ENCODE results near the gene IL22RA2. TPM values are rescaled to one million over a fixed set of nuclear protein-coding genes. Genes with fewer than 3 reads are reported as not detected.

Gene IL22RA2
- total RNA-seq, 1 experiment from 2014 or later: not detected

- no peak overlapping the region for H2BK20ac ChIP-seq (ENCODE audit: low read depth, low read length, poor library complexity, severe bottlenecking)
- no peak overlapping the region for H4K8ac ChIP-seq (replicated peaks; ENCODE audit: insufficient read length, low read depth, low read length)
- H2AK5ac ChIP-seq (ENCODE audit: insufficient read length, low read length): no peak overlapping the region
- H2BK120ac ChIP-seq (ENCODE audit: low read depth, low read length, poor library complexity, severe bottlenecking): no peak overlapping the region
- H2BK15ac ChIP-seq (ENCODE audit: low read depth, low read length): no peak overlapping the region
- H2BK12ac ChIP-seq (ENCODE audit: insufficient read length, low read depth, low read length): no peak overlapping the region
- H3K27me3 Mint-ChIP-seq (ENCODE audit: low read depth): peaks cover 2% of the 10 kb centered on the region; the same call in 1 of the 2 replicates
- H3K27ac ChIP-seq (ENCODE audit: insufficient read length, low read depth, low read length): no peak overlapping the region
- H3K9me3 ChIP-seq (ENCODE audit: control insufficient read depth, low read depth, low read length): peaks cover 6% of the 10 kb centered on the region
- H3T11ph ChIP-seq (ENCODE audit: low read length): no peak overlapping the region
- no CpG with 5 or more reads among the region's 2 CpGs for WGBS (ENCODE audit: extremely low coverage, insufficient read length, low lambda C conversion rate)
- no peaks in the 10 kb centered on the region for H3K27me3 ChIP-seq (ENCODE audit: insufficient read depth, low read length)
- TF ChIP-seq CTCF (conservative IDR thresholded peaks at IDR 0.05): no peak
- peaks cover 3 to 13% (median 4%) of the 10 kb centered on the region in 3 experiments; a peak in 6 of 7 replicates for H3K36me3 Mint-ChIP-seq (ENCODE audit: insufficient read depth in 1 of 3, low read depth in 3 of 3)
- no peaks in the 10 kb centered on the region for H3K4me1 ChIP-seq (ENCODE audit: insufficient read depth, low read length)
- DNase-seq: no peak
- no peaks in the 10 kb centered on the region for H3K23me2 ChIP-seq (ENCODE audit: insufficient read length, low read depth, low read length, poor library complexity, severe bottlenecking)
- no peaks in the 10 kb centered on the region for H3K79me2 ChIP-seq (ENCODE audit: insufficient read depth, low read length)
- no peak overlapping the region for H3K23ac ChIP-seq (ENCODE audit: insufficient read length, low read depth, low read length)
- H3K79me1 ChIP-seq (ENCODE audit: insufficient read depth, low read depth, low read length, poor library complexity, severe bottlenecking): no peaks in the 10 kb centered on the region
- H3K4me2 ChIP-seq (ENCODE audit: insufficient read depth, insufficient read length, low read length): no peak overlapping the region
- no peaks in the 10 kb centered on the region for H3K4me1 Mint-ChIP-seq
- no peak overlapping the region for H2AFZ ChIP-seq (ENCODE audit: low read length)
- H3K56ac ChIP-seq (ENCODE audit: insufficient read length, low read depth, low read length): no peak overlapping the region
- no peak overlapping the region for H3K27ac Mint-ChIP-seq
- no peak overlapping the region for H2BK5ac ChIP-seq (ENCODE audit: insufficient read length, low read length)
- no peak overlapping the region for H4K91ac ChIP-seq (ENCODE audit: insufficient read length, low read depth, low read length)
- no peak overlapping the region for H3K18ac ChIP-seq (ENCODE audit: insufficient read length, low read depth, low read length)
- H3K9ac ChIP-seq (ENCODE audit: extremely low read depth, insufficient read length, low read length): no peak overlapping the region
- H3K4me3 Mint-ChIP-seq: no peak overlapping the region
- no peaks in the 10 kb centered on the region for H4K20me1 ChIP-seq (ENCODE audit: control insufficient read depth, insufficient read depth, insufficient read length)
- no peak overlapping the region for H3K4ac ChIP-seq (ENCODE audit: low read depth, low read length)
- H3K14ac ChIP-seq (ENCODE audit: insufficient read depth, low read length): no peak overlapping the region
- H3K9me3 Mint-ChIP-seq: peaks cover 21 to 24% of the 10 kb centered on the region in 2 experiments
- no peak overlapping the region for H4K5ac ChIP-seq (ENCODE audit: insufficient read length, low read depth, low read length)
Measured at GRCh38 chr6:137155830-137156229, 17.6 kb downstream of the IL22RA2 start.
